ENCODE measurements around the gene ULBP2. TPM values are rescaled to one million over a fixed set of nuclear protein-coding genes. Genes with fewer than 3 reads are reported as not detected.
"Not testable (repeated sequence)": the region's sequence is repeated elsewhere in the genome, so short reads cannot be mapped to it uniquely, and the experiment has no call there.

Gene ULBP2
- total RNA-seq, 1 experiment from 2014 or later, result 4.9 TPM

- POLR2A ChIA-PET, result no interaction called here
Observed at GRCh38 chr6:149909701-149910470, 31.9 kb upstream of the ULBP2 start.

GRCh38 chr6:149910721-149911151, 31.1 kb upstream of the ULBP2 start:
- POLR2A ChIA-PET, result no interaction called here

More at GRCh38 chr6:149909701-149910470, 31.9 kb upstream of the ULBP2 start:
- Mint-ChIP-seq H3K27ac (ENCODE audit: unreplicated experiment) (no peak overlapping the region), H3K36me3 (ENCODE audit: insufficient read depth, unreplicated experiment) (no peaks in the 10 kb centered on the region), H3K4me1 (ENCODE audit: low read depth, unreplicated experiment) (no peaks in the 10 kb centered on the region), H3K9me3 (ENCODE audit: unreplicated experiment) (peaks cover 17% of the 10 kb centered on the region), H3K4me3 (ENCODE audit: unreplicated experiment) (no peak overlapping the region), H3K27me3 (ENCODE audit: insufficient read depth, unreplicated experiment) (peaks cover 12% of the 10 kb centered on the region)
- BruUV-seq (replicated peaks), result no TSS peak
- intact Hi-C loops (cut with micrococcal nuclease; ENCODE audit: unreplicated experiment), result no loop called here
- no peak for TF ChIP-seq CTCF (IDR thresholded peaks at IDR 0.05; ENCODE audit: insufficient read depth in 1 of 2, low read depth in 1 of 2, low read length in 1 of 2, severe bottlenecking in 1 of 2, unreplicated experiment in 1 of 2)
- Histone ChIP-seq H3K36me3 (ENCODE audit: control insufficient read depth, insufficient read depth, low read length) (no peaks in the 10 kb centered on the region), H3K9me3 (no peaks in the 10 kb centered on the region; the same call in 1 of the 2 replicates), H3K4me1 (no peaks in the 10 kb centered on the region), H3K27me3 (replicated peaks; ENCODE audit: control insufficient read depth, insufficient read depth, low read length) (no peaks in the 10 kb centered on the region), H3K4me3 (ENCODE audit: low read depth, low read length) (no peak overlapping the region)
- DNase-seq, result no peak
- CTCF ChIA-PET, result no interaction called here

GRCh38 chr6:149912680-149913079, 29.1 kb upstream of the ULBP2 start:
- BruUV-seq (replicated peaks); intact Hi-C loops (cut with micrococcal nuclease; ENCODE audit: unreplicated experiment); H3K4me3 ChIP-seq (ENCODE audit: low read depth, low read length); H3K36me3 Mint-ChIP-seq (ENCODE audit: insufficient read depth, unreplicated experiment); H3K36me3 ChIP-seq (ENCODE audit: control insufficient read depth, insufficient read depth, low read length); H3K9me3 Mint-ChIP-seq (ENCODE audit: unreplicated experiment); H3K27me3 ChIP-seq (replicated peaks; ENCODE audit: control insufficient read depth, insufficient read depth, low read length); H3K4me3 Mint-ChIP-seq (ENCODE audit: unreplicated experiment); H3K27ac Mint-ChIP-seq (ENCODE audit: unreplicated experiment); H3K4me1 ChIP-seq; H3K9me3 ChIP-seq; H3K4me1 Mint-ChIP-seq (ENCODE audit: low read depth, unreplicated experiment); DNase-seq; CTCF ChIA-PET; POLR2A ChIA-PET: not testable (repeated sequence)
- H3K27me3 Mint-ChIP-seq (ENCODE audit: insufficient read depth, unreplicated experiment), result peaks cover 12% of the 10 kb centered on the region

More at GRCh38 chr6:149910721-149911151, 31.1 kb upstream of the ULBP2 start:
- H3K4me1 ChIP-seq, result no peaks in the 10 kb centered on the region
- Mint-ChIP-seq H3K4me1 (ENCODE audit: low read depth, unreplicated experiment) (no peaks in the 10 kb centered on the region), H3K36me3 (ENCODE audit: insufficient read depth, unreplicated experiment) (no peaks in the 10 kb centered on the region), H3K9me3 (ENCODE audit: unreplicated experiment) (peaks cover 17% of the 10 kb centered on the region), H3K4me3 (ENCODE audit: unreplicated experiment) (no peak overlapping the region), H3K27me3 (ENCODE audit: insufficient read depth, unreplicated experiment) (peaks cover 12% of the 10 kb centered on the region), H3K27ac (ENCODE audit: unreplicated experiment) (no peak overlapping the region)
- H3K9me3 ChIP-seq, result no peaks in the 10 kb centered on the region; the same call in 1 of the 2 replicates
- BruUV-seq (replicated peaks), result no TSS peak
- no peak for DNase-seq
- no peak for TF ChIP-seq CTCF (IDR thresholded peaks at IDR 0.05; ENCODE audit: insufficient read depth in 1 of 2, low read depth in 1 of 2, low read length in 1 of 2, severe bottlenecking in 1 of 2, unreplicated experiment in 1 of 2)
- no peaks in the 10 kb centered on the region for H3K36me3 ChIP-seq (ENCODE audit: control insufficient read depth, insufficient read depth, low read length)
- CTCF ChIA-PET, result no interaction called here
- H3K4me3 ChIP-seq (ENCODE audit: low read depth, low read length), result no peak overlapping the region
- no peaks in the 10 kb centered on the region for H3K27me3 ChIP-seq (replicated peaks; ENCODE audit: control insufficient read depth, insufficient read depth, low read length)
- intact Hi-C loops (cut with micrococcal nuclease; ENCODE audit: unreplicated experiment), result no loop called here

All from Caco-2 (cell line).